GM18505 (cell line): ENCODE data around the gene ELK3.

Experiments
- ATAC-seq: cut with Tn5 transposase; IDR thresholded peaks from one replicate; pipeline ENCODE4 v1.9.1; 2021; ENCODE audit not compliant: unreplicated experiment
- POLR2A ChIP-seq: IDR thresholded peaks from 4 replicates; pipeline ENCODE4 v1.6.1; 2011; ENCODE audit warnings: borderline replicate concordance; ENCODE audit not compliant: insufficient read depth, insufficient read length; ENCODE audit errors: extremely low read depth

The ELK3 gene

DNA sequence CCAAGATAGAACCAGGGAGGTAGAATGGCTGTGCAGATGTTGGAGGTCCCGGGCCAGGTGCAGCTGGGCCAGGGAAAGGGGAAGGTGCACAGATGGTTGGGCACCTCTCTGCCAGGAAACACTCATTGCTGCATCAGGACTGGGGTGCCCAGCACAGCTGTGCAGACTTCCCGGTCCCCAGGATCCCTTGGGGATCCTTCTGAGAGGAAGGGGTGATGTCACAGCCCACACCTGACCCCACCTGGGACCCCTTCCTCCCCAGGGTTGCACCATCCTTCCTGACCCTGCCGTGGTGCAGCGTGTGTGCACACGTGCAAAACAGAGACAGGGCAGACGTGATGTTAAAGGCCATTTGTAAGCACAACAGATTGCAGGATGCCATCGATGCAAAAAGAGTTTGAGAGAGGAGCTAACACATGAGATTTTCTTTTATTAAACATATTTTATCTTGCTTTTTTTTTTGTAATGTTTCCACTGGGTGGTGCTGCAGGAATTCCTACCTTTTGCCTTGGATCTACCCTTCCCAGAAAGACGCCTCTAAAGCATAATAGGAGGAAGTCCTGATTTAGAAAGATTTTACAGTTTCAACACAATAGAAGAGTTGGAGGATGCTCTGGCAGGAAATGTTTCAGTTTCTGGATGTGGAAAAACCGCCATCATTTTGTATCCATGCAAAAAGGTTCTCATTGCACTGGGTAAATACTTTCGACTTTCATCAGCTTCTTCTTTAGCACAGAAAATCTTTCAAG lies 14.8 kb downstream of the ELK3 start:
- ATAC-seq, result no peak
- no peak for TF ChIP-seq POLR2A

DNA sequence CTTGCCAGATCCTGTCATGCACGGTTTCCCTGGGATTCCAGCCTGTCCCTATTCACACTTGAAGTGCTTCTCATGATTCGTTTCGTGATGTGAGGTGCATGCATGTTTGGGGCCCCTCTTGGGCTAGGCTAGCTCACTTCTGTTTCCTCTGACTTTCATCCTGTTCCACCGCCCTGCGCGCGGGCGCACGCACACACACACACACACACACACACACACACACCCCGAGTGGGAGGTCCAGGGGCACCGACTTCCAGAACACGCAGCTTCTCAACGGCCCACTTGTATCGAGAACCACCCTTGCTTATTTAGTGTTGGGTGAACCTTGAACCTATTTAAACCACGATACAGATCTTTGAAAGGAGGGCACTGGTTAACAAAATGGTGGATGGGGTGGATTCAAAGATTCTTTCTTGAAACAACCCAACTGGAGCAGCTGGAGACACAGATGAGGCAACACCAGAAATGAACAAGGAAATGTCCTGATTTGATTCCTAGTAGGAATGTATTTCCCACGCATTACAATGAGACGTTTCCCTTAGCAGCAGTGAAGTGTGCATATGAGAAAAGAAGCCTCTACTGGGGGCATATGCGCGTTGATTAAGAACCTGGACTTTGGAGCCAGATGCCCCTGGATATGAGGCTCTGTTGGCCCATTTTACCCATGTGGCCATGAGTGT lies 16.3 kb downstream of the ELK3 start:
- TF ChIP-seq POLR2A, result no peak

GRCh38 chr12:96211988-96212387 lies 17.8 kb downstream of the ELK3 start:
- no peak for ATAC-seq
- TF ChIP-seq POLR2A, result no peak

More for the DNA sequence above, 16.3 kb downstream of the ELK3 start:
- no peak for ATAC-seq

- no peak for ATAC-seq
- no peak for TF ChIP-seq POLR2A
Observed at GRCh38 chr12:96212456-96213375, 18.5 kb downstream of the ELK3 start.

DNA sequence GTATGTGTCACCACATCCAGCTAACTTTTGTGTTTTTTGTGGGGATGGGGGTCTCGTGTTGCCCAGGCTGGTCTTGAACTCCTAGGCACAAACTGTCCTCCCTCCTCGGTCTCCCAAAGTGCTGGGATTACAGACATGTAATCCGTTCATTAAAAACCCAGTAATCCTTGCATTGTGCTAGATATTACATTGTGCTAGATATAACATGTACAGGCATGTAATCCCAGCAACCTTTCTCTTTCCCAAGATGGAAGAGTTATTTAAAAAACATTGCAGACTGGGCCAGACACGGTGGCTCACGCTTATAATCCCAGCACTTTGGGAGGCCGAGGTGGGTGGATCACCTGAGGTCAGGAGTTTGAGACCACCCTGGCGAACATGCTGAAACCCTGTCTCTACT lies 19.7 kb downstream of the ELK3 start:
- no peak for ATAC-seq
- no peak for TF ChIP-seq POLR2A

GRCh38 chr12:96215919-96216273 lies 21.7 kb downstream of the ELK3 start:
- no peak for ATAC-seq
- no peak for TF ChIP-seq POLR2A

DNA sequence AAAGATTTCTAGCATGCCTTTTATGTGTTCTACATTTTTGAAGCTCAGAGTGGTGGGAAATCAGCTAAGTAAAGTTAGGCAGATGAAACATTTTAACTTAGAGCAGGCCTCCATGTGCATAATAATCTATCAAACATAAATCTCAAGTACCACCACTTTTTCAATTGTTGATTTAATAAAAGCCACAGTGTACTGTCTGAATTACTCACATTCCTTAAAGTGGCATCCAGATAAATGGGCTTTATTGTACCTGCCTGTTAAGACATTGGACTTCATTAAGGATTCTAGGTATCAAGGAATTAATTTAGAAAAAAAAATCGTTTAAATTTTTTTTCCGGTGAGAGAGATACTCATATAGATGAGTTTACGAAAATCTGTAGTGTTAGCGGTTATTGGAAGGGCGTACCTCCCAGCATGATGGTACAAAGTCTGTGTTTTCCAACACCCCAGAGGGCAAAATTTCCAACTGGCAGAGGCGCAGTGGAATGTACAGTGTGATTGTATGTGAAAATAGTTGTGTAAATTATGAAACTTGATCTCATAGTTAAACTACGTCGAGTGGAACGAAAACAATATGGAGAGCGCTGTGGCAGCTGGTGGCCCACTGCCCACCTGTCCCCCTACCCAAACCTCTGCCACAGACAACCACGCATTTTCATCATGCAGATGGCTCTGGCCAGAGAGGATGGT lies 25.0 kb downstream of the ELK3 start:
- ATAC-seq, result no peak
- TF ChIP-seq POLR2A, result no peak

DNA sequence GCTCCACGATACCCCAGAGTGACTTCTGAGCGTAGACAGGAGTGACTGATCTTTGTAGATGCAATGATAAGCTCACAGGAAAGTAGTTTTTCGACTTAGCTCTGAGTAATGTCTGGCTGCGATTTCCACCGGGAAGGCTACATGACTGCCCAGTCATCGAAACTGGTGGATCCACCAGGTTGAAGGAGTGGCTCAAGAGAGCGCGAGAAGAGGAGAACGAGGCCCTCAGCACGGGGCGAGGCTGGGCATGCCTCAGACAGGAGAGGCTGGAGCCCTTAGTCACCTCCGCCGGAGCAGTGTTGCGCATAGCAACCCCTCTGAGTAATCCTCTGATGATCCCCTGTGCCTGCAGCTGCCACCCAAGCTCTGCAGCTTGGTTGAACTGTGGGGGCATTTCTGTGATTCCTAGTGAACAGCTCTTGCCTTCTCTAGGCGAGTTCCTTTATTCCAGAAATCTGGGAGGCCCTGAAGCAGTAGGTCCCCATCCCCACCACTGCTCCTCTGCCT lies 25.6 kb downstream of the ELK3 start:
- no peak for TF ChIP-seq POLR2A
- ATAC-seq, result no peak

DNA sequence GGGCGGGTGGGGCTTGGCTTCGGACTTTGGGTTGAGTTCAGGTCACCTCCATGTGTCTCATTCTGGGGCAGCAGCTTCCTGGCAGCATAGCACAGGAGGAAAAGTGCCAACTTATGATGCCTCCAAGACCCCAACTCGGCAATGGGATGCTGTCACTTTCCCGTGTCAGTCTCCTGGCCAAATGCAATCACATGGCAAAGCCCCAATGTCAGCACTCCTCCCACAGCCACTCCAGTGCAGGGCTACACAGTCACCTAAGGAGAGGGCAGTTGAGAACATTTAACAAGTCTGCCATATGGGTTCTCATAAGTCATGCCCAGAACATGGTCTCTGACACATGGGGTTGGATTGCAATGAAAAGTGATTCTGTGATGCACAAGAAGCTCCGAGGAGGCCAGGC lies 26.7 kb downstream of the ELK3 start:
- TF ChIP-seq POLR2A, result no peak
- no peak for ATAC-seq

- TF ChIP-seq POLR2A, result no peak
- ATAC-seq, result no peak
Observed at GRCh38 chr12:96221391-96221790, 27.2 kb downstream of the ELK3 start.

DNA sequence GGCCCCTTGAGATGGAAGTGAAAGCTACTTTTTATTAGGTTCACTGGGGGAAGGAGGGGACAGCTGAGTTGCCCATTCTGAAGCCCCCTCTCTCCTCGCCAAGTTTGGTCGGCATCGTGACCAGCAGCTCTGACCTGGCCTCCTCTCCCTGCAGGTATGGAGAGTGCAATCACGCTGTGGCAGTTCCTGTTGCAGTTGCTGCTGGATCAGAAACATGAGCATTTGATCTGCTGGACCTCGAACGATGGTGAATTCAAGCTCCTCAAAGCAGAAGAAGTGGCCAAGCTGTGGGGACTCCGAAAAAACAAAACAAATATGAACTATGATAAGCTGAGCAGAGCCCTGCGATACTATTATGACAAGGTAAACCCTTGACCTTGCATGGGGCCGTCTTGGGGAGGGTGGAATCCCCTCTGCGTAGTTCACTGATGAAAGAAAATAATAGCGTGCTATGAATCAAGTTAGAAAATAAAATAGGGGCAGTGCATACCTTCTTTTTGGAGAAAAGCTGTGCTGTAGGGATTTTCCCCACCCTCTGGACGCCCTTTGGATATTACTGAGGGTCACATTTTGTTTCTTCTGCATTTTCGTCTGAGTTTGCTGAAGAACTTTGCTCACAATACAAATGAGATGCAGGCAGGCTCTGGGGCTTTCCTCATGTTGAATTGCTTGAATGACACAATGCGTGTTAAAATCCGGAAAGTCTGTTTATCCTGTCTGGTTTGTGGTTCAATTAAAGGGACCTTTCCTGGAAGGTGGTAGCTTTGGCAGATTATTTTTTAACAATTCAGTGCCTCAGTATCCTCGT lies 29.4 kb downstream of the ELK3 start:
- TF ChIP-seq POLR2A, result no peak
- ATAC-seq, result no peak

- TF ChIP-seq POLR2A, result no peak
- ATAC-seq, result no peak
Observed at GRCh38 chr12:96224219-96224615, 30.0 kb downstream of the ELK3 start.
